GM12878 (cell line): ENCODE results near the gene RAB11FIP2. TPM values are rescaled to one million over a fixed set of nuclear protein-coding genes. Genes with fewer than 3 reads are reported as not detected.

ENCODE experiments used
- ATAC-seq: fragments of 200-7000 bp; cut with Tn5 transposase; 3 replicates; pipeline ENCODE4 v1.9.1; 2020; ENCODE audit warnings: mild to moderate bottlenecking, moderate library complexity
- BruUV-seq: library from RNA; stranded (reverse); fragments of 400-500 nt; replicated peaks from 2 replicates; lab custom pipeline; 2021; lab: Mats Ljungman, UMichigan
- CTCF ChIA-PET: fragments of 300-600 bp; sonication (Branson Sonifier 250); formaldehyde crosslinking; extraction: SDS; loops from one replicate; lab custom pipeline; 2021; ENCODE audit warnings: inconsistent platforms; lab: Yijun Ruan, JAX
- POLR2A ChIA-PET: fragments of 350-600 bp; formaldehyde crosslinking; extraction: SDS; loops from one replicate; lab custom pipeline; 2021; ENCODE audit warnings: inconsistent platforms; lab: Charles Lee
- RAD21 ChIA-PET: fragments of 300-600 bp; sonication (Branson Sonifier 250); formaldehyde crosslinking; loops from one replicate; lab custom pipeline; 2023; ENCODE audit warnings: antibody characterized with exemption; ENCODE audit not compliant: unreplicated experiment; lab: Charles Lee
- SMC1A ChIA-PET: fragments of 300-600 bp; sonication (Branson Sonifier 250); formaldehyde crosslinking; loops from one replicate; lab custom pipeline; 2023; ENCODE audit not compliant: unreplicated experiment, uncharacterized antibody; lab: Charles Lee
- DNase-seq: peaks from one replicate; pipeline ENCODE4 v3.0.0-alpha.2; 2011; ENCODE audit warnings: low read depth, low spot score
- FAIRE-seq: peaks from 3 replicates; lab custom pipeline; 2011; peaks lifted over from hg19 to GRCh38; lab: Jason Lieb, UNC
- H2AFZ ChIP-seq: 2 replicates; pipeline ENCODE4 v1.6.0; 2011; ENCODE audit warnings: low read depth, low read length, control low read depth; ENCODE audit not compliant: control insufficient read depth
- H3K27ac ChIP-seq: 2 replicates; pipeline ENCODE4 v1.5.1; 2011; ENCODE audit warnings: control low read depth; ENCODE audit not compliant: control insufficient read depth, insufficient read depth
- H3K27me3 ChIP-seq, 2 experiments: replicated peaks in 1 of 2; 2 replicates each; pipeline versions ENCODE4 v1.6.0 to v1.6.1; 2011; ENCODE audit warnings: low read length in 1 of 2; ENCODE audit not compliant: control insufficient read depth in 2 of 2, insufficient read depth in 2 of 2
- H3K36me3 ChIP-seq, 2 experiments: 2 replicates each; pipeline ENCODE4 v1.5.1; 2011; ENCODE audit warnings: low read length in 1 of 2; ENCODE audit not compliant: control insufficient read depth in 2 of 2, insufficient read depth in 2 of 2
- H3K4me1 ChIP-seq: 2 replicates; pipeline ENCODE4 v1.6.1; 2011; ENCODE audit warnings: mild to moderate bottlenecking, low read length, moderate library complexity, mixed read lengths; ENCODE audit not compliant: control insufficient read depth, insufficient read depth
- H3K4me2 ChIP-seq: 2 replicates; pipeline ENCODE4 v1.6.0; 2011; ENCODE audit warnings: control low read depth; ENCODE audit not compliant: control insufficient read depth, insufficient read depth
- H3K4me3 ChIP-seq: fragments of 200-600 bp; sonication (generic); 2 replicates; pipeline ENCODE4 v1.5.1; 2016
- H3K79me2 ChIP-seq: 2 replicates; pipeline ENCODE4 v1.6.0; 2011; ENCODE audit warnings: low read length; ENCODE audit not compliant: control insufficient read depth, insufficient read depth
- H3K9ac ChIP-seq: 2 replicates; pipeline ENCODE4 v1.8.0; 2011; ENCODE audit warnings: low read length, control low read depth, mixed read lengths; ENCODE audit not compliant: control insufficient read depth, insufficient read depth
- H3K9me3 ChIP-seq: replicated peaks from 3 replicates; pipeline ENCODE4 v1.5.1; 2011; ENCODE audit warnings: mild to moderate bottlenecking, low read length; ENCODE audit not compliant: control insufficient read depth, insufficient read depth
- H4K20me1 ChIP-seq: 2 replicates; pipeline ENCODE4 v1.6.0; 2011; ENCODE audit not compliant: control insufficient read depth, insufficient read depth
- BCLAF1 ChIP-seq: fragments of 450-650 bp; IDR thresholded peaks from 2 replicates; pipeline ENCODE4 v1.6.1; 2017; ENCODE audit warnings: antibody characterized with exemption, mild to moderate bottlenecking, moderate library complexity
- CBX5 ChIP-seq: sonication (generic); IDR thresholded peaks from 2 replicates; pipeline ENCODE4 v1.6.1; 2016; ENCODE audit warnings: low read depth, moderate library complexity, mild to moderate bottlenecking, inconsistent platforms
- ESRRA ChIP-seq: IDR thresholded peaks from 2 replicates; pipeline ENCODE4 v1.6.1; 2012; ENCODE audit warnings: mild to moderate bottlenecking, low read length, improper control_type of control experiment
- HSF1 ChIP-seq: fragments of 150-350 bp; IDR thresholded peaks from 2 replicates; pipeline ENCODE4 v1.6.1; 2014; ENCODE audit warnings: mild to moderate bottlenecking, low read depth, low read length
- MYB ChIP-seq: fragments of 150-350 bp; IDR thresholded peaks from 2 replicates; pipeline ENCODE4 v1.6.1; 2014; ENCODE audit warnings: mild to moderate bottlenecking, low read depth, low read length, borderline replicate concordance
- NR2C2 ChIP-seq: IDR thresholded peaks from 2 replicates; pipeline ENCODE4 v1.6.1; 2011; ENCODE audit warnings: borderline replicate concordance, low read depth; ENCODE audit not compliant: control insufficient read depth, insufficient read length
- NR2F1 ChIP-seq: fragments of 450-650 bp; conservative IDR thresholded peaks from 2 replicates; pipeline ENCODE4 v1.6.1; 2017; ENCODE audit warnings: mild to moderate bottlenecking
- POLR2A ChIP-seq: IDR thresholded peaks from 2 replicates; pipeline ENCODE4 v1.6.1; 2011; ENCODE audit warnings: low read depth, mild to moderate bottlenecking, low read length
- POLR2AphosphoS5 ChIP-seq: IDR thresholded peaks from 2 replicates; pipeline ENCODE4 v1.6.1; 2011; ENCODE audit warnings: mild to moderate bottlenecking, low read length, inconsistent platforms
- SIN3A ChIP-seq: IDR thresholded peaks from 2 replicates; pipeline ENCODE4 v1.6.1; 2012; ENCODE audit warnings: low read depth, low read length, improper control_type of control experiment
- STAT1 ChIP-seq: fragments of 450-650 bp; conservative IDR thresholded peaks from 2 replicates; pipeline ENCODE4 v1.6.1; 2014; ENCODE audit warnings: antibody characterized with exemption, mild to moderate bottlenecking
- TBL1XR1 ChIP-seq: IDR thresholded peaks from 2 replicates; pipeline ENCODE4 v1.6.1; 2012; ENCODE audit warnings: low read depth, low read length, improper control_type of control experiment
- TCF12 ChIP-seq: IDR thresholded peaks from 2 replicates; pipeline ENCODE4 v1.6.1; 2011; ENCODE audit warnings: low read depth, mild to moderate bottlenecking, low read length
- TCF7 ChIP-seq: IDR thresholded peaks from 2 replicates; pipeline ENCODE4 v1.6.1; 2014; ENCODE audit warnings: antibody characterized with exemption, borderline replicate concordance
- ZBTB40 ChIP-seq: fragments of 450-650 bp; IDR thresholded peaks from 2 replicates; pipeline ENCODE4 v1.6.1; 2016; ENCODE audit warnings: mild to moderate bottlenecking, moderate library complexity, borderline replicate concordance
- WGBS: methylation state at CpG from one replicate; pipeline ENCODE4 v1.1.6; 2016; ENCODE audit warnings: low lambda C conversion rate; ENCODE audit not compliant: insufficient replicate concordance, insufficient coverage; ENCODE audit errors: missing lambda C conversion rate; 5-methylcytosine and 5-hydroxymethylcytosine counted together
- in situ Hi-C: fragments of 300-500 bp; cut with MboI; formaldehyde crosslinking; loops from 9 replicates; pipeline ENCODE4 v1.14.3; 2018; ENCODE audit warnings: mixed read lengths
- intact Hi-C: fragments of 100-400 bp; cut with micrococcal nuclease; formaldehyde crosslinking; loops from one replicate; pipeline ENCODE4 v1.14.2; 2022; ENCODE audit not compliant: unreplicated experiment
- polyA plus RNA-seq, 11 experiments: library from polyadenylated mRNA; depleted of rRNA in 4 of 11; unstranded in 6 of 11; stranded (reverse) in 5 of 11; fragments of >200 nt; fragmentation: Nextera tagmentation in 4 of 11; fragmentation: Illumina TruSeq in 1 of 11; extraction: Ambion mirVana in 4 of 11; extraction: Trizol in 1 of 11; gene quantifications; 1 replicate in 1 of 11; 2 replicates in 10 of 11; pipeline versions ENCODE4 v1.2.1 to v1.2.3, GENCODE V29; 2011 to 2016; ENCODE audit warnings: inconsistent platforms in 2 of 11, missing spikeins in 2 of 11, low read depth in 1 of 11
- total RNA-seq, 4 experiments: library from RNA; depleted of rRNA in 3 of 4; stranded (reverse); fragments of >200 nt in 3 of 4; fragmentation: Illumina TruSeq in 1 of 4; extraction: Trizol in 1 of 4; gene quantifications; 2 replicates each; pipeline versions ENCODE4 v1.2.1 to v1.2.3, GENCODE V29; 2013 to 2021

The RAB11FIP2 gene
- total and polyA plus RNA-seq, 10 of the 15 experiments (the other 5 are each of a cell fraction or from before 2014, with no cell fraction given), result 1.8 to 16.7 (median 4.3) TPM

- no peak for TF ChIP-seq CBX5
- no peak for TF ChIP-seq BCLAF1
- no peak for TF ChIP-seq POLR2A
- no peak for TF ChIP-seq TCF12
- TF ChIP-seq TBL1XR1, result no peak
- no peak for TF ChIP-seq HSF1
- no peak for TF ChIP-seq STAT1
- TF ChIP-seq NR2C2, result no peak
Measured at GRCh38 chr10:117972168-117972837, 74.4 kb downstream of the RAB11FIP2 start (continued).

- CTCF ChIA-PET, result no interaction called here
- FAIRE-seq, result no peak
- intact Hi-C loops, result no loop called here
- TF ChIP-seq NR2F1 (no peak), POLR2AphosphoS5 (no peak), MYB (no peak), TCF7 (no peak), ZBTB40 (no peak), ESRRA (no peak), SIN3A (no peak), POLR2A (no peak)
Measured at GRCh38 chr10:117970962-117971361, 75.8 kb downstream of the RAB11FIP2 start.

More at GRCh38 chr10:117970962-117971361, 75.8 kb downstream of the RAB11FIP2 start:
- Histone ChIP-seq H3K4me2 (no peak overlapping the region), H3K79me2 (no peaks in the 10 kb centered on the region), H3K9ac (no peak overlapping the region), H3K4me3 (no peak overlapping the region), H3K4me1 (no peaks in the 10 kb centered on the region), H3K36me3 (no peaks in the 10 kb centered on the region), H3K27me3 (no peaks in the 10 kb centered on the region; a peak in 1 of 4 replicates), H2AFZ (no peak overlapping the region), H3K9me3 (no peaks in the 10 kb centered on the region), H3K27ac (no peak overlapping the region), H4K20me1 (no peaks in the 10 kb centered on the region)
- WGBS, result 25% methylated on average over 2 of the region's 2 CpGs
- no peak for DNase-seq
- POLR2A ChIA-PET, result no interaction called here
- in situ Hi-C loops, result no loop called here
- RAD21 ChIA-PET, result no interaction called here
- ATAC-seq, result no peak
- SMC1A ChIA-PET, result no interaction called here
- no TSS peak for BruUV-seq
